IPS DF 6.9 (cell line): ENCODE measurements around the gene LOXL3.

Source experiments
- DNase-seq: peaks from one replicate; pipeline ENCODE4 v3.0.0-alpha.2; 2013; ENCODE audit warnings: low read depth, low spot score
- H3K27ac ChIP-seq: one replicate; pipeline ENCODE4 v1.5.1; 2013; ENCODE audit warnings: low read length, control low read depth
- H3K27me3 ChIP-seq: 2 replicates; pipeline ENCODE4 v1.6.1; 2013; ENCODE audit warnings: mild to moderate bottlenecking, low read length; ENCODE audit not compliant: control insufficient read depth, insufficient read depth
- H3K36me3 ChIP-seq: 2 replicates; pipeline ENCODE4 v1.6.1; 2013; ENCODE audit warnings: low read length; ENCODE audit not compliant: control insufficient read depth, insufficient read depth
- H3K4me1 ChIP-seq: 2 replicates; pipeline ENCODE4 v1.6.1; 2013; ENCODE audit warnings: low read length; ENCODE audit not compliant: control insufficient read depth, insufficient read depth
- H3K4me3 ChIP-seq: 2 replicates; pipeline ENCODE4 v1.5.1; 2013; ENCODE audit warnings: mild to moderate bottlenecking, low read length
- H3K9me3 ChIP-seq: 2 replicates; pipeline ENCODE4 v1.6.1; 2013; ENCODE audit warnings: low read length, inconsistent platforms; ENCODE audit not compliant: control insufficient read depth, insufficient read depth
- WGBS: extraction: QIAGEN DNeasy Blood & Tissue Kit; methylation state at CpG from one replicate; pipeline ENCODE4 v1.1.7; 2013; ENCODE audit warnings: mixed read lengths, missing lambda C conversion rate; ENCODE audit not compliant: insufficient read length, insufficient coverage; 5-methylcytosine and 5-hydroxymethylcytosine counted together

Gene LOXL3

GRCh38 chr2:74553892-74554819, at the start of gene LOXL3, which contains the start of gene DOK1:
TSS of gene LOXL3 (minus strand) at chr2:74553942. CDS start at chr2:74552634, 1,308 bp downstream.
TSS of gene DOK1 (plus strand) at chr2:74554720. CDS start at chr2:74554755, 35 bp downstream.
- H3K4me3 ChIP-seq = peak within 1 kb of the TSS; percentile 80
- peaks cover 5% of the 10 kb centered on the region; the same call in 1 of the 2 replicates for H3K27me3 ChIP-seq
- H3K27ac ChIP-seq = no peak within 1 kb of the TSS
- no CpG with 5 or more reads among the region's 73 CpGs for WGBS
- peaks cover 4% of the 10 kb centered on the region; the same call in 1 of the 2 replicates for H3K4me1 ChIP-seq
- no peaks in the 10 kb centered on the region for H3K9me3 ChIP-seq
- no peaks in the 10 kb centered on the region for H3K36me3 ChIP-seq
- no peak for DNase-seq

GRCh38 chr2:74602586-74603281, 49.0 kb upstream of the LOXL3 start:
- no peak for DNase-seq
- H3K36me3 ChIP-seq = no peaks in the 10 kb centered on the region
- H3K27ac ChIP-seq = no peak overlapping the region
- H3K27me3 ChIP-seq = no peaks in the 10 kb centered on the region
- no peak overlapping the region for H3K4me3 ChIP-seq
- H3K9me3 ChIP-seq = no peaks in the 10 kb centered on the region
- H3K4me1 ChIP-seq = no peaks in the 10 kb centered on the region
- no CpG with 5 or more reads among the region's 1 CpG for WGBS

GRCh38 chr2:74599676-74600075, 45.9 kb upstream of the LOXL3 start:
- DNase-seq = no peak
- no peaks in the 10 kb centered on the region for H3K36me3 ChIP-seq
- no peaks in the 10 kb centered on the region for H3K4me1 ChIP-seq
- whole genome bisulfite sequencing = no CpG with 5 or more reads among the region's 3 CpGs
- H3K27me3 ChIP-seq = no peaks in the 10 kb centered on the region
- H3K4me3 ChIP-seq = no peak overlapping the region
- no peak overlapping the region for H3K27ac ChIP-seq
- H3K9me3 ChIP-seq = no peaks in the 10 kb centered on the region

- H3K36me3 ChIP-seq = no peaks in the 10 kb centered on the region
- WGBS = no CpG with 5 or more reads among the region's 1 CpG
- no peaks in the 10 kb centered on the region for H3K9me3 ChIP-seq
- H3K4me3 ChIP-seq = no peak overlapping the region
- DNase-seq = no peak
- H3K27me3 ChIP-seq = no peaks in the 10 kb centered on the region
- H3K27ac ChIP-seq = no peak overlapping the region
- H3K4me1 ChIP-seq = no peaks in the 10 kb centered on the region
Measured at GRCh38 chr2:74597410-74597809, 43.7 kb upstream of the LOXL3 start.

- Histone ChIP-seq H3K4me1 (no peaks in the 10 kb centered on the region), H3K27me3 (no peaks in the 10 kb centered on the region), H3K27ac (no peak overlapping the region), H3K9me3 (no peaks in the 10 kb centered on the region), H3K36me3 (no peaks in the 10 kb centered on the region), H3K4me3 (no peak overlapping the region)
- no peak for DNase-seq
- no CpG with 5 or more reads among the region's 1 CpG for WGBS
Measured at GRCh38 chr2:74596584-74596983, 42.8 kb upstream of the LOXL3 start.

- DNase-seq = no peak
- WGBS = no CpG with 5 or more reads among the region's 4 CpGs
- Histone ChIP-seq H3K36me3 (no peaks in the 10 kb centered on the region), H3K27ac (no peak overlapping the region), H3K4me1 (no peaks in the 10 kb centered on the region), H3K4me3 (no peak overlapping the region), H3K27me3 (no peaks in the 10 kb centered on the region), H3K9me3 (no peaks in the 10 kb centered on the region)
Measured at GRCh38 chr2:74593826-74594772, 40.4 kb upstream of the LOXL3 start.

GRCh38 chr2:74588664-74589063, 34.9 kb upstream of the LOXL3 start:
- Histone ChIP-seq H3K4me3 (no peak overlapping the region), H3K27me3 (no peaks in the 10 kb centered on the region), H3K4me1 (no peaks in the 10 kb centered on the region), H3K27ac (no peak overlapping the region), H3K9me3 (no peaks in the 10 kb centered on the region), H3K36me3 (no peaks in the 10 kb centered on the region)
- DNase-seq = no peak
- no CpG with 5 or more reads among the region's 2 CpGs for WGBS

GRCh38 chr2:74587664-74588277, 34.0 kb upstream of the LOXL3 start:
- no peaks in the 10 kb centered on the region for H3K4me1 ChIP-seq
- H3K27ac ChIP-seq = no peak overlapping the region
- no peaks in the 10 kb centered on the region for H3K27me3 ChIP-seq
- WGBS = no CpG with 5 or more reads among the region's 6 CpGs
- peak; percentile 55 for DNase-seq
- H3K4me3 ChIP-seq = no peak overlapping the region
- no peaks in the 10 kb centered on the region for H3K36me3 ChIP-seq
- no peaks in the 10 kb centered on the region for H3K9me3 ChIP-seq

GRCh38 chr2:74585406-74586185, 31.9 kb upstream of the LOXL3 start:
- H3K4me1 ChIP-seq = no peaks in the 10 kb centered on the region
- no peaks in the 10 kb centered on the region for H3K27me3 ChIP-seq
- no peaks in the 10 kb centered on the region for H3K36me3 ChIP-seq
- H3K4me3 ChIP-seq = no peak overlapping the region
- no peak for DNase-seq
- H3K27ac ChIP-seq = no peak overlapping the region
- no peaks in the 10 kb centered on the region for H3K9me3 ChIP-seq
- WGBS = no CpG with 5 or more reads among the region's 4 CpGs
